ENCODE data around the gene MIGA1. TPM values are rescaled to one million over a fixed set of nuclear protein-coding genes. Genes with fewer than 3 reads are reported as not detected.

The MIGA1 gene
- total and polyA plus RNA-seq, 10 of the 15 experiments (the other 5 are each of a cell fraction or from before 2014, with no cell fraction given): 1.3 to 7.2 (median 4.2) TPM

DNA sequence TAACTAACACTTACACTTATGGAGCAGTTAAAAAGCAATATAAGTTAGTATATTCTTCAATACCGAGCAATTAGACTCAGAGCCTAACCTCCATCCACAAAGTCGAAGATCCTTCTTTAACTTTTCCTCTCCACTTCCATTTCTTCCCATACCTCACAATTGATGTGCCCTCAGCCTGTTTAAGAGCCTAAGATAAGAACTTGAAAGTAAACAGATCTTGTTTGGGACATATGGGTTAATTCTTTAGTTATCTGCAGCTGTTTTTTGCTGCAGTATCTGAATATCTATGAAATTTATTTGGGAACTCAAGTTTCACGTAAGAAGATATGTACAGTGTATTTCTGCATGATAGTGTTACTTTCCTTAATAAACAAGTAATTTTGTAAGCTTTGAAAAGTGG is 51.5 kb downstream of the MIGA1 start (continued):
- TF ChIP-seq, protein P1, sequence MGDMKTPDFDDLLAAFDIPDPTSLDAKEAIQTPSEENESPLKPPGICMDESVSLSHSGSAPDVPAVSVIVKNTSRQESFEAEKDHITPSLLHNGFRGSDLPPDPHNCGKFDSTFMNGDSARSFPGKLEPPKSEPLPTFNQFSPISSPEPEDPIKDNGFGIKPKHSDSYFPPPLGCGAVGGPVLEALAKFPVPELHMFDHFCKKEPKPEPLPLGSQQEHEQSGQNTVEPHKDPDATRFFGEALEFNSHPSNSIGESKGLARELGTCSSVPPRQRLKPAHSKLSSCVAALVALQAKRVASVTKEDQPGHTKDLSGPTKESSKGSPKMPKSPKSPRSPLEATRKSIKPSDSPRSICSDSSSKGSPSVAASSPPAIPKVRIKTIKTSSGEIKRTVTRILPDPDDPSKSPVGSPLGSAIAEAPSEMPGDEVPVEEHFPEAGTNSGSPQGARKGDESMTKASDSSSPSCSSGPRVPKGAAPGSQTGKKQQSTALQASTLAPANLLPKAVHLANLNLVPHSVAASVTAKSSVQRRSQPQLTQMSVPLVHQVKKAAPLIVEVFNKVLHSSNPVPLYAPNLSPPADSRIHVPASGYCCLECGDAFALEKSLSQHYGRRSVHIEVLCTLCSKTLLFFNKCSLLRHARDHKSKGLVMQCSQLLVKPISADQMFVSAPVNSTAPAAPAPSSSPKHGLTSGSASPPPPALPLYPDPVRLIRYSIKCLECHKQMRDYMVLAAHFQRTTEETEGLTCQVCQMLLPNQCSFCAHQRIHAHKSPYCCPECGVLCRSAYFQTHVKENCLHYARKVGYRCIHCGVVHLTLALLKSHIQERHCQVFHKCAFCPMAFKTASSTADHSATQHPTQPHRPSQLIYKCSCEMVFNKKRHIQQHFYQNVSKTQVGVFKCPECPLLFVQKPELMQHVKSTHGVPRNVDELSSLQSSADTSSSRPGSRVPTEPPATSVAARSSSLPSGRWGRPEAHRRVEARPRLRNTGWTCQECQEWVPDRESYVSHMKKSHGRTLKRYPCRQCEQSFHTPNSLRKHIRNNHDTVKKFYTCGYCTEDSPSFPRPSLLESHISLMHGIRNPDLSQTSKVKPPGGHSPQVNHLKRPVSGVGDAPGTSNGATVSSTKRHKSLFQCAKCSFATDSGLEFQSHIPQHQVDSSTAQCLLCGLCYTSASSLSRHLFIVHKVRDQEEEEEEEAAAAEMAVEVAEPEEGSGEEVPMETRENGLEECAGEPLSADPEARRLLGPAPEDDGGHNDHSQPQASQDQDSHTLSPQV (IDR thresholded peaks at IDR 0.05): no peak
- TF ChIP-seq, protein P2, sequence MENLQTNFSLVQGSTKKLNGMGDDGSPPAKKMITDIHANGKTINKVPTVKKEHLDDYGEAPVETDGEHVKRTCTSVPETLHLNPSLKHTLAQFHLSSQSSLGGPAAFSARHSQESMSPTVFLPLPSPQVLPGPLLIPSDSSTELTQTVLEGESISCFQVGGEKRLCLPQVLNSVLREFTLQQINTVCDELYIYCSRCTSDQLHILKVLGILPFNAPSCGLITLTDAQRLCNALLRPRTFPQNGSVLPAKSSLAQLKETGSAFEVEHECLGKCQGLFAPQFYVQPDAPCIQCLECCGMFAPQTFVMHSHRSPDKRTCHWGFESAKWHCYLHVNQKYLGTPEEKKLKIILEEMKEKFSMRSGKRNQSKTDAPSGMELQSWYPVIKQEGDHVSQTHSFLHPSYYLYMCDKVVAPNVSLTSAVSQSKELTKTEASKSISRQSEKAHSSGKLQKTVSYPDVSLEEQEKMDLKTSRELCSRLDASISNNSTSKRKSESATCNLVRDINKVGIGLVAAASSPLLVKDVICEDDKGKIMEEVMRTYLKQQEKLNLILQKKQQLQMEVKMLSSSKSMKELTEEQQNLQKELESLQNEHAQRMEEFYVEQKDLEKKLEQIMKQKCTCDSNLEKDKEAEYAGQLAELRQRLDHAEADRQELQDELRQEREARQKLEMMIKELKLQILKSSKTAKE (IDR thresholded peaks at IDR 0.05; ENCODE audit: low read depth, poor library complexity, severe bottlenecking): no peak
- no peak for TF ChIP-seq TBL1XR1 (IDR thresholded peaks at IDR 0.05; ENCODE audit: low read depth, low read length)

DNA sequence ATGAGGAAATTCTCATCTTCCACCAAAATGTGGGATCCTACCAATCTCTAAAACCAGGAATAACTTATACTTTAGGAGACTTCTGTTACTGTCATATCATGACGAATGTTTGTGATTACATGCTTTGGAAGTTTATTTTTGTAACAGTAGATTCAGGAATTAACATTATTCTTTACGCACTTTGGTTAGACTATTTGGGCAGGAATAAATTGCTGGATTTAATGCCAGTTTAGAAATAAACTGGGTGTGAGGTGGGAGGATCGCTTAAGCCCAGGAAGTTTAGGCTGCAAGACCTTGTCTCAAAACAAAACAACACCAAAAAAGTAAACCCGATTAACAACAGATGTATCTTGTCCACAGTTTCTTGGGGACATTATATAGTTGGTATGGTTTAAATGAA is 52.1 kb downstream of the MIGA1 start:
- H2AFZ ChIP-seq (ENCODE audit: control insufficient read depth, low read depth, low read length): no peak overlapping the region
- SMC1A ChIA-PET (ENCODE audit: uncharacterized antibody, unreplicated experiment): no interaction called here
- no peak for TF ChIP-seq MTA2 (IDR thresholded peaks at IDR 0.05; ENCODE audit: low read depth)
- no peak for TF ChIP-seq ESRRA (IDR thresholded peaks at IDR 0.05; ENCODE audit: low read length)
- TF ChIP-seq HDAC6 (IDR thresholded peaks at IDR 0.05; ENCODE audit: unreplicated experiment): no peak
- TF ChIP-seq KLF5 (IDR thresholded peaks at IDR 0.05; ENCODE audit: partially characterized antibody): no peak
- TF ChIP-seq, protein P2 (IDR thresholded peaks at IDR 0.05; ENCODE audit: low read depth, poor library complexity, severe bottlenecking): no peak
- no peak for TF ChIP-seq RELA (IDR thresholded peaks at IDR 0.05; ENCODE audit: borderline replicate concordance, partially characterized antibody)
- TF ChIP-seq, protein P3, sequence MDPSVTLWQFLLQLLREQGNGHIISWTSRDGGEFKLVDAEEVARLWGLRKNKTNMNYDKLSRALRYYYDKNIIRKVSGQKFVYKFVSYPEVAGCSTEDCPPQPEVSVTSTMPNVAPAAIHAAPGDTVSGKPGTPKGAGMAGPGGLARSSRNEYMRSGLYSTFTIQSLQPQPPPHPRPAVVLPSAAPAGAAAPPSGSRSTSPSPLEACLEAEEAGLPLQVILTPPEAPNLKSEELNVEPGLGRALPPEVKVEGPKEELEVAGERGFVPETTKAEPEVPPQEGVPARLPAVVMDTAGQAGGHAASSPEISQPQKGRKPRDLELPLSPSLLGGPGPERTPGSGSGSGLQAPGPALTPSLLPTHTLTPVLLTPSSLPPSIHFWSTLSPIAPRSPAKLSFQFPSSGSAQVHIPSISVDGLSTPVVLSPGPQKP (IDR thresholded peaks at IDR 0.05; ENCODE audit: low read depth, low read length): no peak
- no peak overlapping the region for H3K27ac ChIP-seq (ENCODE audit: control insufficient read depth, insufficient read depth)
- intact Hi-C loops (cut with micrococcal nuclease; ENCODE audit: unreplicated experiment) (no loop called here), in situ Hi-C loops (cut with MboI) (no loop called here)
- H4K20me1 ChIP-seq (ENCODE audit: control insufficient read depth, insufficient read depth): no peaks in the 10 kb centered on the region
- POLR2A ChIA-PET: no interaction called here
- H3K27me3 ChIP-seq (replicated peaks in 1 of 2; ENCODE audit: control insufficient read depth in 2 of 2, insufficient read depth in 2 of 2, low read length in 1 of 2): no peaks in the 10 kb centered on the region
- CTCF ChIA-PET: no interaction called here
- H3K9ac ChIP-seq (ENCODE audit: control insufficient read depth, insufficient read depth, low read length): no peak overlapping the region
- FAIRE-seq (no peak), DNase-seq (ENCODE audit: low read depth, low spot score) (no peak), ATAC-seq (no peak)
- H3K4me1 ChIP-seq (ENCODE audit: control insufficient read depth, insufficient read depth, low read length): no peaks in the 10 kb centered on the region
- H3K4me3 ChIP-seq: no peak overlapping the region
- H3K4me2 ChIP-seq (ENCODE audit: control insufficient read depth, insufficient read depth): no peak overlapping the region
- BruUV-seq (replicated peaks): no TSS peak
- no peaks in the 10 kb centered on the region for H3K9me3 ChIP-seq (replicated peaks; ENCODE audit: control insufficient read depth, insufficient read depth, low read length)
- peaks cover 0 to 5% of the 10 kb centered on the region in 2 experiments; a peak in 1 of 4 replicates for H3K36me3 ChIP-seq (ENCODE audit: control insufficient read depth in 2 of 2, insufficient read depth in 2 of 2, low read length in 1 of 2)
- 82% methylated on average over 4 of the region's 4 CpGs for WGBS (ENCODE audit: insufficient coverage, insufficient replicate concordance, low lambda C conversion rate, missing lambda C conversion rate)
- no peaks in the 10 kb centered on the region for H3K79me2 ChIP-seq (ENCODE audit: control insufficient read depth, insufficient read depth, low read length)
- RAD21 ChIA-PET (ENCODE audit: unreplicated experiment): no interaction called here

Data from GM12878 (cell line).